Upper lobe of right lung (tissue), 1 donor: Measurements from ENCODE around the gene TOMM5. TPM values are rescaled to one million over a fixed set of nuclear protein-coding genes. Genes with fewer than 3 reads are reported as not detected.

ENCODE experiments used
- ATAC-seq: fragments of 200-7000 bp; cut with Tn5 transposase; one replicate; pipeline ENCODE4 v1.9.1; 2020; ENCODE audit warnings: mild to moderate bottlenecking, moderate library complexity
- DNase-seq: peaks from one replicate; pipeline ENCODE4 v3.0.0-alpha.2; 2020
- H3K27ac ChIP-seq: fragments of 200-600 bp; one replicate; pipeline ENCODE4 v1.8.0; 2022
- H3K27me3 ChIP-seq: fragments of 200-600 bp; one replicate; pipeline ENCODE4 v1.8.0; 2022; ENCODE audit warnings: mild to moderate bottlenecking
- H3K36me3 ChIP-seq: fragments of 200-600 bp; one replicate; pipeline ENCODE4 v1.8.0; 2022
- H3K4me1 ChIP-seq: fragments of 200-600 bp; one replicate; pipeline ENCODE4 v1.8.0; 2022
- H3K4me3 ChIP-seq: fragments of 200-600 bp; one replicate; pipeline ENCODE4 v1.8.0; 2022; ENCODE audit warnings: mild to moderate bottlenecking
- H3K9me3 ChIP-seq: fragments of 200-600 bp; one replicate; pipeline ENCODE4 v1.8.0; 2022
- CTCF ChIP-seq: fragments of 200-600 bp; IDR thresholded peaks from one replicate; pipeline ENCODE4 v1.8.0; 2022; ENCODE audit warnings: antibody characterized with exemption
- intact Hi-C: fragments of 100-400 bp; cut with DNase I; formaldehyde crosslinking; loops from one replicate; pipeline ENCODE4 v1.11.0; 2022
- total RNA-seq: library from RNA; stranded (reverse); fragmentation: NEBNext Ultra II Directional; extraction: Animal tissue kit (Norgen Biotek cat#: 25700); gene quantifications from one replicate; pipeline ENCODE4 v1.2.1, GENCODE V29; 2021
- donor health status: DM: no; HTN: yes; CAD: no; lungs with severe emphysema.

The TOMM5 gene
- total RNA-seq, 1 donor from 2014 or later = 60.7 TPM

GRCh38 chr9:37566716-37567115 is 25.7 kb downstream of the TOMM5 start:
- ATAC-seq = no peak
- Histone ChIP-seq H3K4me1 (no peaks in the 10 kb centered on the region), H3K36me3 (no peaks in the 10 kb centered on the region), H3K27ac (no peak overlapping the region), H3K27me3 (no peaks in the 10 kb centered on the region), H3K9me3 (no peaks in the 10 kb centered on the region), H3K4me3 (no peak overlapping the region)
- no peak for DNase-seq
- no peak for TF ChIP-seq CTCF
- intact Hi-C loops = no loop called here

- no peak for ATAC-seq
Observed at GRCh38 chr9:37565661-37566618, 26.5 kb downstream of the TOMM5 start.

GRCh38 chr9:37564916-37565315 is 27.5 kb downstream of the TOMM5 start:
- ATAC-seq (no peak), DNase-seq (no peak)
- Histone ChIP-seq H3K27me3 (no peaks in the 10 kb centered on the region), H3K4me3 (no peak overlapping the region), H3K4me1 (no peaks in the 10 kb centered on the region), H3K27ac (no peak overlapping the region), H3K9me3 (no peaks in the 10 kb centered on the region), H3K36me3 (no peaks in the 10 kb centered on the region)
- no peak for TF ChIP-seq CTCF
- intact Hi-C loops = no loop called here

More at GRCh38 chr9:37565661-37566618, 26.5 kb downstream of the TOMM5 start:
- no peak for TF ChIP-seq CTCF
- DNase-seq = no peak
- no peak overlapping the region for H3K4me3 ChIP-seq
- H3K4me1 ChIP-seq = no peaks in the 10 kb centered on the region
- intact Hi-C loops = no loop called here
- H3K27me3 ChIP-seq = no peaks in the 10 kb centered on the region
- H3K36me3 ChIP-seq = no peaks in the 10 kb centered on the region
- H3K27ac ChIP-seq = no peak overlapping the region
- no peaks in the 10 kb centered on the region for H3K9me3 ChIP-seq

GRCh38 chr9:37563806-37564513 is 28.4 kb downstream of the TOMM5 start:
- Histone ChIP-seq H3K27ac (no peak overlapping the region), H3K36me3 (no peaks in the 10 kb centered on the region), H3K4me3 (no peak overlapping the region), H3K4me1 (no peaks in the 10 kb centered on the region), H3K9me3 (no peaks in the 10 kb centered on the region), H3K27me3 (no peaks in the 10 kb centered on the region)
- TF ChIP-seq CTCF = no peak
- no peak for DNase-seq
- no peak for ATAC-seq
- intact Hi-C loops = no loop called here

- Histone ChIP-seq H3K4me3 (no peak overlapping the region), H3K27me3 (no peaks in the 10 kb centered on the region), H3K36me3 (no peaks in the 10 kb centered on the region), H3K4me1 (no peaks in the 10 kb centered on the region), H3K9me3 (no peaks in the 10 kb centered on the region), H3K27ac (no peak overlapping the region)
- intact Hi-C loops = no loop called here
- DNase-seq (no peak), ATAC-seq (no peak)
- TF ChIP-seq CTCF = no peak
Observed at GRCh38 chr9:37562826-37563225, 29.6 kb downstream of the TOMM5 start.
